ENCODE data around the gene SMARCB1.
A peak's percentile ranks its signal among the peaks of the same experiment; 100 is the strongest.

SMARCB1 gene

GRCh38 chr22:23786752-23787599 lies at the start of gene SMARCB1:
Gene SMARCB1 (plus strand): TSS chr22:23786966. CDS start chr22:23787170, 204 bp downstream.
- peak; percentile 92 for DNase-seq

- DNase-seq = no peak
These were observed 49.1 kb upstream of the SMARCB1 start for GRCh38 chr22:23737696-23738095.

GRCh38 chr22:23742505-23743264 lies 44.1 kb upstream of the SMARCB1 start:
- no peak for DNase-seq

GRCh38 chr22:23743303-23743705 lies 43.5 kb upstream of the SMARCB1 start:
- no peak for DNase-seq

- DNase-seq = no peak
These were observed 42.8 kb upstream of the SMARCB1 start for GRCh38 chr22:23744001-23744400.

- no peak for DNase-seq
These were observed 42.3 kb upstream of the SMARCB1 start for GRCh38 chr22:23744485-23744884.

- DNase-seq = no peak
These were observed 41.0 kb upstream of the SMARCB1 start for GRCh38 chr22:23745791-23746190.

GRCh38 chr22:23749841-23750301 lies 36.9 kb upstream of the SMARCB1 start:
- DNase-seq = no peak

GRCh38 chr22:23750367-23750713 lies 36.4 kb upstream of the SMARCB1 start:
- no peak for DNase-seq

- peak; percentile 82 for DNase-seq
These were observed 35.9 kb upstream of the SMARCB1 start, which contains the start of gene ZNF70 for GRCh38 chr22:23750714-23751440. Gene ZNF70 (minus strand): TSS chr22:23751112. CDS start chr22:23745140, 5,972 bp downstream.

GRCh38 chr22:23751441-23751996 lies 35.2 kb upstream of the SMARCB1 start:
- DNase-seq = no peak

- no peak for DNase-seq
These were observed 34.6 kb upstream of the SMARCB1 start for GRCh38 chr22:23752090-23752691.

GRCh38 chr22:23752750-23753149 lies 34.0 kb upstream of the SMARCB1 start:
- no peak for DNase-seq

- DNase-seq = no peak
These were observed 33.4 kb upstream of the SMARCB1 start for GRCh38 chr22:23753385-23753784.

GRCh38 chr22:23754220-23754919 lies 32.4 kb upstream of the SMARCB1 start, which contains the start of gene VPREB3:
Gene VPREB3 (minus strand): TSS chr22:23754425. CDS start chr22:23754363, 62 bp downstream.
- DNase-seq = no peak

- no peak for DNase-seq
These were observed 31.7 kb upstream of the SMARCB1 start for GRCh38 chr22:23754980-23755636.

GRCh38 chr22:23755711-23756110 lies 31.1 kb upstream of the SMARCB1 start:
- no peak for DNase-seq

GRCh38 chr22:23756891-23757290 lies 29.9 kb upstream of the SMARCB1 start:
- no peak for DNase-seq

GRCh38 chr22:23759566-23759965 lies 27.2 kb upstream of the SMARCB1 start:
- no peak for DNase-seq

GRCh38 chr22:23760056-23760455 lies 26.7 kb upstream of the SMARCB1 start:
- DNase-seq = no peak

Data from stimulated activated CD4-positive, alpha-beta T cell treated with anti-CD3 and anti-CD28 coated beads, Interleukin-12 subunit alpha, Interleukin-12 subunit beta, amount 100 ng/mL, for 4 hours (primary cell).